HG02884 (cell line): ENCODE measurements around the gene NAMPT.

Experiments
- ATAC-seq: cut with Tn5 transposase; IDR thresholded peaks from one replicate; pipeline ENCODE4 v1.9.1; 2021; ENCODE audit warnings: mild to moderate bottlenecking, moderate library complexity; ENCODE audit not compliant: unreplicated experiment

The NAMPT gene

GRCh38 chr7:106277976-106278375 lies 6.8 kb downstream of the NAMPT start:
- ATAC-seq, result no peak

GRCh38 chr7:106276513-106276912 lies 8.3 kb downstream of the NAMPT start:
- ATAC-seq, result no peak

GRCh38 chr7:106273009-106273668 lies 11.6 kb downstream of the NAMPT start:
- no peak for ATAC-seq

GRCh38 chr7:106270122-106270977 lies 14.4 kb downstream of the NAMPT start:
- ATAC-seq, result no peak

GRCh38 chr7:106269254-106269961 lies 15.4 kb downstream of the NAMPT start:
- ATAC-seq, result no peak

- ATAC-seq, result no peak
Measured at GRCh38 chr7:106265133-106265532, 19.6 kb downstream of the NAMPT start.

GRCh38 chr7:106262221-106262881 lies 22.4 kb downstream of the NAMPT start:
- ATAC-seq, result no peak

GRCh38 chr7:106260136-106260561 lies 24.6 kb downstream of the NAMPT start:
- peak; percentile 67 for ATAC-seq

- ATAC-seq, result no peak
Measured at GRCh38 chr7:106258789-106259188, 26.0 kb downstream of the NAMPT start.

GRCh38 chr7:106257752-106258151 lies 27.0 kb downstream of the NAMPT start:
- no peak for ATAC-seq

- ATAC-seq, result no peak
Measured at GRCh38 chr7:106256144-106256543, 28.6 kb downstream of the NAMPT start.

- no peak for ATAC-seq
Measured at GRCh38 chr7:106255246-106255645, 29.5 kb downstream of the NAMPT start.

- ATAC-seq, result no peak
Measured at GRCh38 chr7:106254525-106255116, 30.2 kb downstream of the NAMPT start.

- no peak for ATAC-seq
Measured at GRCh38 chr7:106252568-106252967, 32.2 kb downstream of the NAMPT start.

GRCh38 chr7:106249488-106249887 lies 35.3 kb downstream of the NAMPT start:
- ATAC-seq, result no peak

- no peak for ATAC-seq
Measured at GRCh38 chr7:106248600-106248999, 36.2 kb downstream of the NAMPT start.

- no peak for ATAC-seq
Measured at GRCh38 chr7:106247841-106248240, 36.9 kb downstream of the NAMPT start.

GRCh38 chr7:106246902-106247711 lies 37.7 kb downstream of the NAMPT start:
- no peak for ATAC-seq

GRCh38 chr7:106243893-106244292 lies 40.9 kb downstream of the NAMPT start:
- ATAC-seq, result no peak

GRCh38 chr7:106239406-106239805 lies 45.4 kb downstream of the NAMPT start:
- no peak for ATAC-seq
